GM23338 (cell line): ENCODE results near the gene ADGRL1.

Experiments used
- CTCF ChIP-seq, 2 experiments: fragments of 200-600 bp in 1 of 2; sonication (generic) in 1 of 2; conservative IDR thresholded peaks; 2 replicates each; pipeline versions ENCODE4 v1.5.1 to v1.6.1; 2016 to 2017; ENCODE audit warnings: antibody characterized with exemption in 2 of 2, low read depth in 2 of 2, mild to moderate bottlenecking in 2 of 2, moderate library complexity in 1 of 2
- EZH2 ChIP-seq: fragments of 200-600 bp; sonication (generic); IDR thresholded peaks from one replicate; pipeline ENCODE4 v1.8.0; 2017; ENCODE audit warnings: antibody characterized with exemption, mild to moderate bottlenecking, low read depth; ENCODE audit not compliant: unreplicated experiment
- EZH2phosphoT487 ChIP-seq: fragments of 200-600 bp; sonication (generic); IDR thresholded peaks from one replicate; pipeline ENCODE4 v1.8.1; 2018; ENCODE audit warnings: antibody characterized with exemption; ENCODE audit not compliant: unreplicated experiment
- POLR2AphosphoS5 ChIP-seq: IDR thresholded peaks from 2 replicates; pipeline ENCODE4 v1.6.1; 2016; ENCODE audit warnings: antibody characterized with exemption, low read depth

- peak; percentile 39 to 74 for TF ChIP-seq CTCF (conservative IDR thresholded peaks at IDR 0.05; ENCODE audit: low read depth in 2 of 2)
- peak; percentile 99 for TF ChIP-seq POLR2AphosphoS5
- no peak for TF ChIP-seq EZH2
- no peak for TF ChIP-seq EZH2phosphoT487
These were observed 69.3 kb downstream of the ADGRL1 start, which contains the start of gene ASF1B for GRCh38 chr19:14136509-14137281.
